ENCODE results near the gene TECR.

TECR gene

DNA sequence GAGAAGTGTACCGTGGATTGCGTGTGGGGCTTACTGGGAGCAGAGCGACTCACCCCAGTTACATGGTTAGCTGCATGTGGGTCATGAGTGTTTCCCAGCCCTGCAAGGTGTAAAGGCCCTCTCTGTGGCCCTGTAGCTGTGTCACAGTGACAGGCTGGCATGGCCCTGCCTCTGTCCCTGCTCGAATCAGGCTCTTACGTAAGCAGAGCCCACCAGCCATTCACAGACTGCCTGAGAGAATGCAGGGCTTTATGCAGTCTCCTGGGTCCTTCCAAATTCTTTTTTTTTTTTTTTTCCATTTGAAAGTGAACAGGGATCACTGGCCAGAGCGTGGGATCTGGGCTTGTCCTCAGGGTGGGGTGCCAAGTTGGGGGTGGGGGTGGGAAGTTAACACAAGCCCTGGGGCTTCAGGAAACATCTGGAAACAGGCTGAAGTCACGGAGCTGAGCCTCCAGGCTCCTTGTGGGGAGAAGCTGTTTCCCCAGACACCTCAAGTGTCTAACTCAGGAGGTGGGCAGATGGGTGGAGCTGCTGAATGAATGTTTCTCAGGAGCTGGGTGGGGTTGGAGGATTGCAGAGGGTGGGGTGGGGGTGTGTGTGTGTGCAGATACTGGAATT lies 13.4 kb downstream of the TECR start:
- TF ChIP-seq ZFX (IDR thresholded peaks at IDR 0.05) = no peak
- TF ChIP-seq, protein P1, sequence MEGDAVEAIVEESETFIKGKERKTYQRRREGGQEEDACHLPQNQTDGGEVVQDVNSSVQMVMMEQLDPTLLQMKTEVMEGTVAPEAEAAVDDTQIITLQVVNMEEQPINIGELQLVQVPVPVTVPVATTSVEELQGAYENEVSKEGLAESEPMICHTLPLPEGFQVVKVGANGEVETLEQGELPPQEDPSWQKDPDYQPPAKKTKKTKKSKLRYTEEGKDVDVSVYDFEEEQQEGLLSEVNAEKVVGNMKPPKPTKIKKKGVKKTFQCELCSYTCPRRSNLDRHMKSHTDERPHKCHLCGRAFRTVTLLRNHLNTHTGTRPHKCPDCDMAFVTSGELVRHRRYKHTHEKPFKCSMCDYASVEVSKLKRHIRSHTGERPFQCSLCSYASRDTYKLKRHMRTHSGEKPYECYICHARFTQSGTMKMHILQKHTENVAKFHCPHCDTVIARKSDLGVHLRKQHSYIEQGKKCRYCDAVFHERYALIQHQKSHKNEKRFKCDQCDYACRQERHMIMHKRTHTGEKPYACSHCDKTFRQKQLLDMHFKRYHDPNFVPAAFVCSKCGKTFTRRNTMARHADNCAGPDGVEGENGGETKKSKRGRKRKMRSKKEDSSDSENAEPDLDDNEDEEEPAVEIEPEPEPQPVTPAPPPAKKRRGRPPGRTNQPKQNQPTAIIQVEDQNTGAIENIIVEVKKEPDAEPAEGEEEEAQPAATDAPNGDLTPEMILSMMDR (conservative IDR thresholded peaks at IDR 0.05) = no peak
- H3K27ac ChIP-seq = no peak overlapping the region

DNA sequence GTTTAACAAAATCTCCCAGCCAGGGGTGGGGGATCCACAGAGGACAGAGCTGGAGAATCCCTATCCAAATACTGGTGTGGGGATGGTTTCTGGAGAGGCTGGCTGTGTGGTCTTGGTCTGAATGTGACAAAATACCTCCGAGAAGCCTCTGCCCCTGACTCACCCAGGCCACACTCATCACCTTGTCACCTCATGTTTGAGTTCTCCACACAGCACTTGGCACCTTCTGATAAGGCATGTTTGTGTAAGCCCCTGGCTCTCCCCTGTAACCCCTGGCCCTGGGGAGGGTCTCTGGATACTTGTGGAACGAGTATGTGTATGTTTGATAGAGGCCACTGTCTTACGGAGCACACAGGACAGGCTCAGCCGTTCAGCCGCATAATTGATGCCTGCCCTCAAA lies 14.7 kb downstream of the TECR start:
- no peak overlapping the region for H3K27ac ChIP-seq
- no peak for TF ChIP-seq ZFX (IDR thresholded peaks at IDR 0.05)
- TF ChIP-seq, protein P1 (conservative IDR thresholded peaks at IDR 0.05) = no peak

DNA sequence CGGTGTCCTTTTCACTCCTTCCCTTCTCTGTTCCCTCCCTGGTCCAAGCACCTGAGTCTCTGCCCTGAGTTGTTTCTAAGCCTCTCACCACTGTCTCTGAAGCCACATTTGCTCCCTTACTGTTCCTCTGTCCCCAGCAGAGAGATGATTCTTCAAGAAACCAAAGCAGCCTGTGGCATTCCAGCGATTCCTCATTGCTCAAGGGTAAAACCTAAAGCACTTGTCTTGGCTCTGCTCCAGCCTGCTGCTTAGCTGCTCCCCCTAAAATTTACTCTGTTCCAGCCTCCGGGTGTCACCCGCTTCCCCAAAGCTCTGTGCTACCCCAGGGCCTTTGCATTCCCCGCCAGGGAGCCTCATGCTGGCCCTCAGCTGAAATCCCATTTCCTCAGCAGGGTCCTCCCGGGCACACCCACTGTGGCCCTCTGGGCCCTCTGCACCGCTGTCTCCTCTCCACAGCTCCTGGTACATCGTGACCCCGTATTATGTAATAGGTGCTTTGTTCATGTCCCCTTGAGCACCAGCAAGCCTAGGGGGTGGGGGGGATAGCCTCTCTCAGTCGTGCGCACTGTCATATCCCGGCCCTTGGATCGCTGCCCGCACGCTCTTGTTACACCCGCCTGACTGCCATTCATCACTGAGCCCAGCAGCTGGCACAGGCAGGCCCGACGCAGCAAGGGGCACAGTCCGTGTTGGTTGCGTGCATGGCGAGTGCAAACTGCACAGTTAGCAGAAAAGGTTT lies 15.8 kb downstream of the TECR start:
- TF ChIP-seq, protein P1 (conservative IDR thresholded peaks at IDR 0.05) = no peak
- TF ChIP-seq ZFX (IDR thresholded peaks at IDR 0.05) = no peak
- H3K27ac ChIP-seq = no peak overlapping the region

DNA sequence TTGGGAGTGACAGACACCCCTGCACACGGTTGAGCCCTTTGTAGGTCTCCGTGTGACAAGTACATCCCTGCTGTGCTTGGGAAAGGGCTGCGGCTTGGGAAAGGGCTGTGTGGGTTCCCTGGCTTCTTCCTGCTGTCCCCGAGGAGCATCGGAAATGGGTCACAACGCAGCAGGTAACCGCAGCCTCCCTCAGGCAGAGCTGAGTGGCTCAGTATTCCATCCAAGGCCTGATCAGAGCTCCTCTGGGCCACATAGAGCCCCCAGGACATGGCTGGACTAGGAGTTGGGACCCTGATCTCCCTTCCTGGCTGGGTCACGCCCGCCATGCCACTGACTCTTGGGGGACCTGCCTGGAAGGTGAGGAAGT lies 16.3 kb downstream of the TECR start:
- TF ChIP-seq, protein P1 (conservative IDR thresholded peaks at IDR 0.05) = no peak
- TF ChIP-seq ZFX (IDR thresholded peaks at IDR 0.05) = no peak
- no peak overlapping the region for H3K27ac ChIP-seq

DNA sequence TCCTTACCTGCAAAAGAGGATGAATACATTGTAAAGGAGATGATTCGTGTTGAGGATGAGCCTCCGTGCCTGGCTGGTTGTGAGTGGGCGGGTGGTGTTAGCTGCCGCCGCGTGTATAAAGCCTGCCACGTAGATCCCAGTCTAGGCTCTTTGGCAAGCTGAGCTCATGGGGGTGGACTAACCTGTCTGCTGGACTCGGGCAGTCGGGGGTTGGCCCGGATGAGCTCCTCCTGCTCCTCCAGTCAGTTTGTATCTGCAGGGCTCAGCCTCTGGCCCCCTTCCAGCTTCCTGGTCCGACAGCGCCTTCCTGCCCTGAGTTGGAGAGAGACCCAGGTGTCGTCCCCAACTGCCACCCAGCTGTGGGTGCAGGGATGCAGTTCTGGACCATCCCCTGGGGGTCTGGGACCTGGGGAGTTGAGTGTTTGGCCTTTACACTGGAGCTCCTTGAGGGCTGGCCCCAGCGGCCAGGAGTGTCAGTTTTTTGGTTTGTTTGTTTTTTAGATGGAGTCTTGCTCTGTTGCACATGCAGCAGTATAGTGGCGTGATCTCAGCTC lies 20.9 kb downstream of the TECR start:
- peak overlapping the region; percentile 85 for H3K27ac ChIP-seq

DNA sequence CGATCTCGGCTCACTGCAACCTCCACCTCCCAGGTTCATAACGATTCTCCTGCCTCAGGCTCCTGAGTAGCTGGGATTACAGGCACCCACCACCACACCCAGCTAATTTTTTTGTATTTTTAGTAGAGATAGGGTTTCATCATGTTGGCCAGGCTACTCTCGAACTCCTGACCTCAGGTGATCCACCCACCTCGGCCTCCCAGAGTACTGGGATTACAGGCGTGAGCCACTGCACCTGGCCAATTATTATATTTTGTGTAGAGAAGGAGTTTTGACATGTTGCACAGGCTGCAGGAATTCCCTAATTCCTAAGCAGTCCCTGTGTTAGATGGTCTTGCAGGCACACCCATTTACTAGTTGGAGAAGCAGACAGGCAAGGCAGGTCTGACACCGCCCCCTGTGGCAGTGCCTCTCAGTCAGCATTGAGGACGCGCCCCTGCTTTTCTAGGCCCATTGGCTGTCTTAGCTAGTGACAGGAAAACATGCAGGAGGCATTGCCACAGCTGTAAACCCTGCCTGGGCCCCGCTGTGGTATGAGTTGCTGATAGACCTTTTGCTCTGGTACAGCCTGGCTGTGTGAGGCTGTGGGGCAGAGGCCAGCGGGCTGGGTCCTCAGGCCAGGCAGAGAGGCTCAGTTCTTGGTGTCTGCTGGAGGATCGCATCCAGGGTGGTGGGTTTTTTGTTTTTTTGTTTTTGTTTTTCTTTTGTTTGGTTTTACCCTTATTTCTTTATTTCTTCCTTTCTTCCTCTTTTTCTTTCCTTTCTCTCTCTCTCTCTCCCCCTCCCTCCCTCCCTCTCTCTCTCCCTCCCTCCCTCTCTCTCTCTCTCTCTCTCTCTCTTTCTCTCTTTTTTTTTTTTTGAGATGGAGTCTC lies 22.0 kb downstream of the TECR start:
- peak overlapping the region; percentile 85 for H3K27ac ChIP-seq

More for the DNA sequence above, 20.9 kb downstream of the TECR start:
- TF ChIP-seq ZFX (IDR thresholded peaks at IDR 0.05) = no peak
- TF ChIP-seq, protein P1 (conservative IDR thresholded peaks at IDR 0.05) = no peak

DNA sequence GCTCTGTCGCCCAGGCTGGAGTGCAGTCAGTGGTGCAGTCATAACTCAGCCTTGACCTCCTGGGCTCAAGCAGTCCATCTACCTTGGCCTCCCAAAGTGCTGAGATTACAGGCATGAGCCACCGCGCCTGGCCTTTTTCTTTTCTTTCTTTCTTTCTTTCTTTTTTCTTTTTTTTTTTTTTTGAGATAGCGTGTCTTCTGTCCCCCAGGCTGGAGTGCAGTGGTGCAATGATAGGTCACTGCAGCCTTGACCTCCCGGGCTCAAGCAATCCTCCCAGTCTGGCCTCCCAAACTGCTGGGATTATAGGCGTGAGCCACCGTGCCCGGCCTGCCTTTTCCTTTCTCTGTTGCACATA lies 22.6 kb downstream of the TECR start:
- peak overlapping the region; percentile 85; the same call in 1 of the 2 replicates for H3K27ac ChIP-seq
